ENCODE measurements around the gene CATSPER3. TPM values are rescaled to one million over a fixed set of nuclear protein-coding genes. Genes with fewer than 3 reads are reported as not detected.

CATSPER3 gene
- total RNA-seq, 2 donors from 2014 or later: 0.52 TPM; not detected in 1

GRCh38 chr5:134943547-134943946 lies 24.2 kb upstream of the CATSPER3 start:
- ATAC-seq: no peak
- no peak for TF ChIP-seq POLR2A (IDR thresholded peaks at IDR 0.05)
- TF ChIP-seq CTCF (IDR thresholded peaks at IDR 0.05): no peak
- Histone ChIP-seq H3K4me3 (no peak overlapping the region), H3K36me3 (replicated peaks in 1 of 2; ENCODE audit: insufficient read depth in 1 of 2, low read depth in 2 of 2) (no peaks in the 10 kb centered on the region), H3K27me3 (no peaks in the 10 kb centered on the region), H3K4me1 (no peaks in the 10 kb centered on the region), H3K27ac (no peak overlapping the region), H3K9me3 (no peaks in the 10 kb centered on the region)
- 78 to 93% methylated on average over 1 of the region's 1 CpG for WGBS, 2 donors
- intact Hi-C loops (cut with DNase I): no loop called here
- no peak for DNase-seq

GRCh38 chr5:134944630-134945029 lies 23.1 kb upstream of the CATSPER3 start:
- no peak overlapping the region for H3K27ac ChIP-seq
- WGBS, 2 donors: 64 to 80% methylated on average over 1 of the region's 1 CpG
- no peaks in the 10 kb centered on the region for H3K27me3 ChIP-seq

GRCh38 chr5:134945041-134945440 lies 22.7 kb upstream of the CATSPER3 start:
- H3K27me3 ChIP-seq: no peaks in the 10 kb centered on the region
- no peak for TF ChIP-seq POLR2A (IDR thresholded peaks at IDR 0.05)
- no peak for TF ChIP-seq CTCF (IDR thresholded peaks at IDR 0.05)
- H3K9me3 ChIP-seq: no peaks in the 10 kb centered on the region
- 93% methylated on average over 2 of the region's 2 CpGs for WGBS, 2 donors
- no peak overlapping the region for H3K4me3 ChIP-seq
- no peak overlapping the region for H3K27ac ChIP-seq
- no peak for DNase-seq
- intact Hi-C loops (cut with DNase I): no loop called here
- no peaks in the 10 kb centered on the region for H3K36me3 ChIP-seq (replicated peaks in 1 of 2; ENCODE audit: insufficient read depth in 1 of 2, low read depth in 2 of 2)
- no peak for ATAC-seq
- no peaks in the 10 kb centered on the region for H3K4me1 ChIP-seq

More at GRCh38 chr5:134944630-134945029, 23.1 kb upstream of the CATSPER3 start:
- Histone ChIP-seq H3K4me3 (no peak overlapping the region), H3K9me3 (no peaks in the 10 kb centered on the region), H3K4me1 (no peaks in the 10 kb centered on the region), H3K36me3 (replicated peaks in 1 of 2; ENCODE audit: insufficient read depth in 1 of 2, low read depth in 2 of 2) (no peaks in the 10 kb centered on the region)
- DNase-seq (no peak), ATAC-seq (no peak)
- TF ChIP-seq POLR2A (IDR thresholded peaks at IDR 0.05) (no peak), CTCF (IDR thresholded peaks at IDR 0.05) (no peak)
- intact Hi-C loops (cut with DNase I): no loop called here

GRCh38 chr5:134948911-134949310 lies 18.8 kb upstream of the CATSPER3 start:
- no peaks in the 10 kb centered on the region for H3K9me3 ChIP-seq
- H3K4me1 ChIP-seq: no peaks in the 10 kb centered on the region
- H3K27ac ChIP-seq: no peak overlapping the region
- no peaks in the 10 kb centered on the region for H3K36me3 ChIP-seq (replicated peaks in 1 of 2; ENCODE audit: insufficient read depth in 1 of 2, low read depth in 2 of 2)
- DNase-seq (peak in 1 of 4 donors; percentile 9), ATAC-seq (no peak)
- TF ChIP-seq POLR2A (IDR thresholded peaks at IDR 0.05) (no peak), CTCF (IDR thresholded peaks at IDR 0.05) (no peak)
- intact Hi-C loops (cut with DNase I): no loop called here
- no peak overlapping the region for H3K4me3 ChIP-seq
- WGBS, 2 donors: 86 to 95% methylated on average over 5 of the region's 5 CpGs
- H3K27me3 ChIP-seq: no peaks in the 10 kb centered on the region

GRCh38 chr5:134949316-134949715 lies 18.4 kb upstream of the CATSPER3 start:
- 81 to 84% methylated on average over 5 of the region's 5 CpGs for WGBS, 2 donors
- Histone ChIP-seq H3K9me3 (no peaks in the 10 kb centered on the region), H3K27me3 (no peaks in the 10 kb centered on the region), H3K27ac (no peak overlapping the region), H3K4me3 (no peak overlapping the region), H3K4me1 (no peaks in the 10 kb centered on the region), H3K36me3 (replicated peaks in 1 of 2; ENCODE audit: insufficient read depth in 1 of 2, low read depth in 2 of 2) (no peaks in the 10 kb centered on the region)
- TF ChIP-seq CTCF (IDR thresholded peaks at IDR 0.05) (no peak), POLR2A (IDR thresholded peaks at IDR 0.05) (no peak)
- DNase-seq (no peak), ATAC-seq (no peak)
- intact Hi-C loops (cut with DNase I): no loop called here
